SH-SY5Y (cell line): ENCODE results near the gene NFIA.

Experiments
- GATA2 ChIP-seq: IDR thresholded peaks from 2 replicates; pipeline ENCODE4 v1.6.1; 2011; ENCODE audit warnings: mild to moderate bottlenecking, low read depth, low read length
- GATA3 ChIP-seq: IDR thresholded peaks from 2 replicates; pipeline ENCODE4 v1.6.1; 2011; ENCODE audit warnings: low read depth, mild to moderate bottlenecking, low read length, moderate library complexity

DNA sequence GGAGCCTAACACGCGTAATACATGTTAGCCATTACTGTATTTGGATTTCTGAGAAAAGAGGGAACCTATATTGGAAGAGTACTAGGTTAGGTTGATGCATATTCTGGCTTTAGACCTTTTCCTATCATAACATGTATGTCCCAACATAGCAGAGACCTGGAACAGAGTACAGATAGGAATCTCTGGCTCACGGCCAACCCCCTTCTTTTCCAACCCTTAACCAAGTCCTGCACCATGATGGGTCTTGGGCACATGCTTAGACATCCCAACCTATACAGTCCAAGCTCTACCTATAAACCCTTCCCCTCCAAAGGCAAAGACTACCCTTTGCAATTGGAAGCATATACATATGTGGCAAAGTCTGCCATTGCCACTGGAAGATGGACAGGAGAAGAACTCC, 414.7 kb downstream of the NFIA start:
- peak; percentile 63; the same call in 1 of the 2 replicates for TF ChIP-seq GATA2
- peak; percentile 42; the same call in 1 of the 2 replicates for TF ChIP-seq GATA3
